ENCODE results near the gene CDADC1.
"Not testable (repeated sequence)": the region's sequence is repeated elsewhere in the genome, so short reads cannot be mapped to it uniquely, and the experiment has no call there.

The CDADC1 gene

DNA sequence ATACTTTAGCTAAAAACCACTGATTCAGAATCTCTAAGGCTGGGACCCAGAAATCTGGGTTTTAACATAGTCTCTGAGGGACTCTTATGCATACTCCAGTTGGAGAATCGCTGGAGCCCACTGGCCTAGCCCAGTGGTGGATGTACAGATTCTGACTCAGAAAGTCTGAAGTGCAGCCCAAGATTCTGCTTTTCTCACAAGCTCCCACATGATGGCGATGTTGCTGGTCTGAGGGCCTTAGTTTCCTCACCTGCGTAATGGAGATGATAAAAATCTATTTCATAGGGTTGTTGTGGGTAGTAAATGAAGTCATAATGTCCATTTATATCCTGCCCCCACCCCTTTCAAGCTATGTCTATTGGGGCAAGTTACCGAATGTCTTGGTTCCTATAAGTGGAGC is 7.7 kb upstream of the CDADC1 start:
- DNase-seq = no peak

DNA sequence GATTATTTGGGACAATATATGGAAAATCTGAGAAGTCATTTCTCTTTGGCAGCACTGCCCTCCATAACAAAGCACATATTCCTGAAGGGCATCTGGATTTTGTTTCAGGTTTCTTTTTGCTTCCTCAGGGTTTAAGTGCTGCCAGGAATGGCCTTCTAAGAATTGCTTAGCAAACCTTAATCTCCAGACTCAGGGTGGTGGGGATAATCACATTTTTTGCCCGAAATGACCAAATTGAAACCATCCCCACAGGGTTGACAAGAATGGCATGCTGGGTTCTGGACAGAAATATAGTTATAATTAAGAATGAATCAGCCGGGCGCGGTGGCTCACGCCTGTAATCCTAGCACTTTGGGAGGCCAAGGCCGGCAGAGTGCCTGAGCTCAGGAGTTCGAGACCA is 6.4 kb upstream of the CDADC1 start:
- DNase-seq = no peak

DNA sequence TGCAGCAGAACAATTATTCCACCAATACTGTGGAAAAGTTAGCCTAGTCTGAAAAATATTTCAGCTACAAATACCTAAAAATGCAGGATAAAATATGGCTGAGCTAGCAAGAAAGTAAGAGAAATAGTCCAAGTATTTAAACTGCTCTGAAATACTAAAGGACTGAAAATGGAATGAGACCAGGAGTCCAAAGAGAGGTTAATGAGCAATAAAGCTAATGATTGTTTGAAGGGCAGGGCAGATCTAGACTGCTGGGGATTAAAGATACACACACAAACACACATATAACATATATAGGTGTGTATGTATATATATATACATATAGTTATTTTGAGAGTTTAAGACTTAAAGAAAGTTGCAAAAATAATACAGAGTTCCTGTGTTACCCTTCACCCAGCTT is 2.6 kb upstream of the CDADC1 start:
- no peak for DNase-seq

DNA sequence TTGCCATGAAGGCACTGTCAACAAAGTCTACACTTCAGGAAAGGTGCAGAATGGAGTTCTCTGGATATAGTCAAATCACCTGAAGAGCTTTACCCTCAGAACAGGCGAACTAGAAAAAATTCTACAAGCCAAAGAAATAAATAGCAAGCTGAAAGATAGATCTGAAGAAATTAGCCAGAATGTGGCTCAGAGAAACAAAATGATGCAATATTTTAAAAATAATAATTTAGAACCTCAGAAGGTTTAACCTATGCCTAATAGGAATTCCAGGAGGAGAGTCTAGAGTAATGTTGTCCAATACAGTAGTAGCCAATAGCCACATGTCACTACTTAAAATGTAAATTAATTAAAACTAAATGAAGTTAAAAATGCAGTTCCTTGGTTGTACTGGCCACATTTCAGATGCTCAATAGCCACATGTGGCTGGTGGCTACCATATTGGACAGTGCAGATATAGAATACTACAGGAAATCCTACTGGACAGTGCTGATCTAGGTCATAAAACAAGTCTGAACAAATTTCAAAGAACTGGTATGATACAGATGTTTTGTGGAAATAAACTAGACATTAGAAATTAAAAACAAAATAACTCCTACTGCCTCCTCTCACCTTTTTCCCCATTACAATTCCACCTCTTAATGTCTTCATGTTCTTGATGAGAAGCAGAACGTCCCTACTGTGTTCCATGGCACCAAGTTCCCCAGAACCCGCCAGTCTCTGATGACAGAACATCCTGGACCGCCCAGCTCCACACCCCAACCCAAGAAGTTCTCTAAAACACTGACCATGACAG is 679 bp upstream of the CDADC1 start:
- no peak for DNase-seq

DNA sequence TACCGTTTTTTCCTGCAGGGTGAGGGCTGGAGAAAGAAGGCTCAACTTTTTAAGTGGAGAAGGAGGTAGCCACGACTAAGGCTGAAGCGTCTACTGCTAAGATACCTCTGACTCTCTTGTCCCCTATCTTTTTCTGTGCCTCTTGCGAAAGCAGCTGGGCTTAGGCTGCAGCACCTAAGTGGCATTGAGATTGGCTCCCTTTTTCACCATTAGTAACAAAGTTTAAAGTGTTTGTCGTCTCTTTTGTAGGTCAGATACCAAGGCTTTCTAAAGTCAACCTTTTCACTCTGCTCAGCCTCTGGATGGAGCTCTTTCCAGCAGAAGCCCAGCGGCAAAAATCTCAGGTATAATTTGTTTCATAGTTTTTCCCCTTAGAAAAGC is 887 bp downstream of the CDADC1 start:
- DNase-seq = no peak

DNA sequence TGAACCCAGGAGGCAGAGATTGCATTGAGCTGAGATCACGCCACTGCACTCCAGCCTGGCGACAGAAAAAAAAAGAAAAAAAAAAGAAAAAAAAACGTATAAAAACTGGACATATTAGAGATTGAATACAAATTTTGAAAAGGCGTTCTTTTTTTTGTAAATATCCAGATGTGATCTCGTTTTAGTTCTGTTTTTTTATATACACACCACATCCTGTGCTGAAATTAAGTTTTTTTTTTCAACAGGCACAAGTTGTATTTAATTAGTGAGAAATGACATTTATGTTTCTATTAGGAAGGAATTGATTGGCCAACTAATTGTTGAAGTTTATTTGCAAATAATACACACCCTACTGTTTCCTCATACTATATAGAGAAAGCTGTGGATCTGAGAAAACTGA is 3.6 kb downstream of the CDADC1 start:
- DNase-seq = no peak

DNA sequence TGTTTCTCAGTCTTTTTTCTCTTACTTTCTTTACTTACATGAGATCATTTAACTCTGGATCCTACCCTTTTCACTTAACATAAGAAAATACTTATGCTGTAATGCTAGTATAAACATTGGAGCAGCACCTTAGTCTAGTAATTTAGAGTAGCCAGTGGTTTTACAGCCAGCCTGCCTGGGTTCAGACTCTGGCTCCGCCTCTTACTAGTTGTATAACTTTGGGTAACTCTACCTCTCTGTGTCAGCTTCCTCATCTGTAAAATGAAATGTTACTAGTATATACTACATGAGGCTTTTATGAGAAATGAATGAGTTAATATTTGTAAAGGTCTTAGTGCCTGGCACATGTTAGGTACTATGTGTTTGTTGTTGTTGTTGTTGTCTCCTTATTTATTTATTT is 5.6 kb downstream of the CDADC1 start:
- DNase-seq = no peak

DNA sequence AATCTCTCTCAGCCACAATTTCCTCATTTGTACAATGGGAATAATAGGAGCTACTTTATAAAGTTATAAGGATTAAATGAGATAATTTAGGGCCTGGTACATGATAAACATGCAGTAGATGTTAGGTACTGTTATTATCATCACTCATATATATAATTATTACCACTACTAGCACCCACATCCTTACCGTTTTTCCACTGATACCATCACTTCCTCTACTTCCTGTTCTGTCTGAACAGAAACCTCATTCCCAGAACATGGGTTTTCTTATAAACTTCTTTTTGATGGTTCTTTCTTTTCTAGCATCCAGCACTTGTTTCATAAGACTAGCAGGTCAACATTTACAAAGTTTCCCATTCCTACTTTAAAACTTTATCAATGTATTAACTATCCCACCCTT is 6.3 kb downstream of the CDADC1 start:
- no peak for DNase-seq

DNA sequence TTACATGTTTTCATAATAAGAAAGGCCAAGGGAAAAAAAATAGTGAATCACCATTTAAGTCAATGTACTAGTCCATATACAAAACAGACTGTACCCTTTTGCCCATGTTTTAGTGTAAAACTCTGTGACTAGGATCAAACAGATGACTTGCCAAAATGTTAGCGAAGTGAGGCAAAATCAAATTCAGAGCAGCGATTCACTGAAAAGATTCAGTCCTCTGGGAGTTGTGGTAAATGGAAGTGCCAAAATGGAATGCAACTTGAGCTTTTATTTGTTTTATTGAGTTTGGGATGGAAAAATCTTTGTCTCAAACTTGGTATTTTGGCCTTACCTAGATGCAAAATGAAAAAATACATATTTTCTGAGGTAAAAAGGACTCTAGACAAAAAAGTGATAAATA is 9.1 kb downstream of the CDADC1 start:
- no peak for DNase-seq

DNA sequence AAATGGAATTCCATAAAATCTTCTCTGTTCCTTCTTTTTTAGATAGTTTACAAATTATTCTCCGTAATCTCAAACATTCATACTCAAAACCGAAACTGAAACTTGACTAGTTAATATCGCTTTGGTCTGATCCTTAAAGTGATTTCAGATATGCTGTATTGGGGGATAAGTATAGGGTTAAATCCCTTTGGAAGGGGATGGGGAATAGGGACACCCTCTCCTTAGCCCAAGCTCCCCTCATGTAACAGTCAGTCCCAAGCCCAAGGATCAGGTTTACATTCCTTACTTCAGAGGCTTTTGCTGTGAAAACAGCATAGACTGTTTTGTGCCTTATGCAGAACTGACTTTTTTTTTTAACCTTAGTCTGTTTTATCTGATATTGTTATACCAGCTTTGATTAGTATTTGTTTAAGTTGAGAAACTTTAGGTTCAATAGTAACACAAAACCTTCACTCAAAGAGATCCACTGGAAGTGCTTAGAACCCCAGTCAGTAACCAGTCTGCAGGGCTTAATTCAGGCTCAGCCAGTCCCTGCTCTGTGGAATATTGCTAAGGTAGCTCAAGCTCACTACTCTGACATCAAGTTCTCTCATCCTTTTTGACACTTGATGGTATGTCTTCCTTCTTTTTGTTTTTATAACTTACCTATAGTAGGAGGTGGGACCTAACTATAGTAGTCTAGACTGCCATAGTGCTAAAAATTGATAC is 10.5 kb downstream of the CDADC1 start:
- DNase-seq = no peak

DNA sequence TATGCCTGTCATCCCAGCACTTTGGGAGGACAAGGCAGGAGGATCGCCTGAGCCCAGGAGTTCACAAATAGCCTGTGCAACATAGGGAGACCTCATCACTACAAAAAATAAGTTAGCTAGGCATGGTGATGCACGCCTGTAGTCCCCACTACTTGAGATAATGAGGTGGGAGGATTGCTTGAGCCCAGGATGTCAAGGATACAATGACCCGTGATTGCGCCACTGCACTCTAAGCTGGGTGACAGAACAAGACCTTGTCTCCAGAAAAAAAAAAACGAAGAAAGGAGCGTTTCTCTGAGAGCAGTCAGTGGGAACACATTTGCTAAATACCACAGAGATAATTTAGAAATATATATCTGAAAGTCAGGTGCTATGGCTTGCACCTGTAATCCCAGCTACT is 11.9 kb downstream of the CDADC1 start:
- DNase-seq = no peak

DNA sequence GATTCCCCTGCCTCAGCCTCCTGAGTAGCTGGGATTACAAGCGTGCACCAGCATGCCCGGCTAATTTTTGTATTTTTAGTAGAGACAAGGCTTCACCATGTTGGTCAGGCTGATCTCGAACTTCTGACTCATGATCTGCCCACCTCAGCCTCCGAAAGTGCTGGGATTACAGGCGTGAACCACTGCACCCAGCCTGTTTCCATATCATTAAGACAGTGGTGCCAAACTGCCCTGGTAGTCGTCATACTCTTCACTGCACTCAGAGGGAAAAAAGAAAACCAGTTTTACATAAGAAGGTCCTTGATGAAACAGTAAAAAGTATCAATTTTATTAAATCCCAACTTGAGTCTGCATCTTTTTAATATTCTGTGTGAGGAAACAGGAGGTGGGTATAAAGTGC is 14.9 kb downstream of the CDADC1 start:
- DNase-seq = no peak

DNA sequence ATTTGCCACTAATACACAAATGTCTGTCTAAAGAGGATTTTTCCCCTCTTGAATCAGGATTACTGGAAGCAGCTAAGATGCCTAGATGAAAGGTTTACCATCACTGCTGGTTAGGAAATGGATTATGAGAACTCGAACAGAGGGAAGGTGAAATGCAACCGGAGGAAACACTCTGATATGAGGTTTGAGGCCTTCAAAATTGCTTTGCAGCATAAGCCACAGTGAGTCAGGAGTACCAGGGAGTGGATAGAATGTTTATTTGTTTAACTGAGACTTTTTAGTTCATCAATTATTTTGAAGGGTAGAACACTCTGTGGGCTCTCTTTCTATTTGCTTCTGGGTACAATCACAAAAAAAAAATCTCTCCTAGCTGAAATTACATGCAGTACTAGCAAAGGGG is 18.1 kb downstream of the CDADC1 start:
- no peak for DNase-seq

DNA sequence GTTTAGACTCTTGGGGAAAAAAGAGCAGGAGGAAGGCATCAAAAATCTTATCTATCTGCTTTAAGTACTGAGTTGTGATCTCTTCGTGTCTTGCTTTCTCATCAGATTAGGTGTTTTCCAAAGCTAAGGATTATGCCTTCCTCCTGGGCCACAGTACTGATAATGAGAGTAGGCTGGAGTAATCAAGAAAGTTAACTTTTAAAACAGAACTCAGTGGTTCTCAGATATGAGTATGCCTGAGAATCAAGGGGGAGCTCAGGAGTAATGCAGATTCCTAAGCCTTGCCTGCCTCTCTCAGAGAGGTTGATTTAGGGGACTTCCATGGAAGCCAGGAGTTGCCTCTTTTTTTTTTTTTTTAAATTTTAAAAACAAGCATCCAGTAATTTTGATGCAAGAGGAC is 23.5 kb downstream of the CDADC1 start:
- DNase-seq = no peak

DNA sequence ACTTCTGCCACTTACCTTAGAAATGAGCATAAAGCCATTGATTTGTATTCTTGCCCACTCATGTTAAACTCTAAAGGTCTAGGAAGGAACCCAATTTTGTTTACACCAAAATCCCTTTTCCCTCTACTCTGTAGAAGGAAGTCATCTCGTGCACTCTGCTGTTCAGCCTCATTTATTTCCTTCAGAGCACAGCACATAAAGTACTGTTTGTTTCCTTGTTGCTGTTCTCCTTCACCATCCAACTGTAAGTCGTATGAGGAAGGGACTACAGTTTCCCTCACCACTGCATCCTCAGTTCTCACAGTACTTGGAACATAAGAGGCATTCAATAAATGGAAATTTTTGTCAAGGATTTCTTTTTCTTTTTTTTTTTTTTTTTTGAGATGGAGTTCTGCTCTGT is 24.6 kb downstream of the CDADC1 start:
- no peak for DNase-seq

DNA sequence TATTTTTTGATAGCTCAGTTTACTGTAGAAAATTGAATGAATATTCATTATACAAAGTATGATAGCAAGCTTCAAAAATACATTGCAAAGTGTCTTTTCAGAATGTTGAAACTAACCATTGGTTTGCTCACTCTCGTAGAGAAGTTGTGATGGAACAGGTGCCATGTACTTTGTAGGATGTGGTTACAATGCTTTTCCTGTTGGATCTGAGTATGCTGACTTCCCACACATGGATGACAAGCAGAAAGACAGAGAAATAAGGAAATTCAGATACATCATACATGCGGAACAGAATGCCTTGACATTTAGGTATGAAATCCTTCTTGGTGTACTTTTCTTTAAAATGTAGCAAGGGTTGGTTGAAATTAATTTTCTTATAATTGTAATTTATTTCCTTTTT is 30.5 kb downstream of the CDADC1 start:
- DNase-seq = no peak

DNA sequence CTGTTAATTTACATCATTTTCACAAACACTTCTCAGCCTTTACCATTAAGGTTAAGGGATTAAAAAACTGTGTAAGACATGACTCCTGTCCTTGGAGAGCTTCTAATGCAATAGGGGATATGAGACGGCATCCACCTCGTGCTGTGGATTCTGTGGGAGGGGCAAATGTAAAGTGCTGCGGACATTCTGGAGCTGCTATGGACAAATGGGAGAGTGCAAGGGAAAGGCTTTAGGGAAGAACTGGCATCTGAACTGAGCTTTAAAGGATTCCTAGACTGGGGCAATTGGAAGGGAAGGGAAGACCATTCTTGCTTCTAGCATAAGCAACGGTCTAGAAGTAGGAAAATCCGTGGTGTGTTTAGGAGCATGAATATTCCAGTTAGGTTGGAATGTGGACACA is 31.4 kb downstream of the CDADC1 start:
- DNase-seq = no peak

DNA sequence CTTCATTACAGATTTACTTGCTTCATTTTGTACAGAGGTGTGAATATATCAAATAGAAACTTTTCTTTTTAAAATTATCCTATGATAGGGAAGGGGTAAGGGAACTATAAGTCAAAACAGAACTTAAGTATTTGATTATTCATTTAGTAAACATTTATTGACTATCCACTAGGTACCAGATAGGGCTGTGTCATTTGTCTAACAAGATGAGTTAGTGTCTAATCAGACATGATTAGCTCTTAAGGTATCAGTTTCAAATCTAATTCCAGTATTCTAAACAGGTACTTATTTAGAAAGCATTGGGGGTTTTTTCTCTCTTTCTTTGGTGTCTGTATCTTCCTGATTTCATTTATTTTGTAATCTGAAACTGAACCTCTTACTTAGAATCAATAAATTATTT is 32.2 kb downstream of the CDADC1 start:
- DNase-seq = no peak

DNA sequence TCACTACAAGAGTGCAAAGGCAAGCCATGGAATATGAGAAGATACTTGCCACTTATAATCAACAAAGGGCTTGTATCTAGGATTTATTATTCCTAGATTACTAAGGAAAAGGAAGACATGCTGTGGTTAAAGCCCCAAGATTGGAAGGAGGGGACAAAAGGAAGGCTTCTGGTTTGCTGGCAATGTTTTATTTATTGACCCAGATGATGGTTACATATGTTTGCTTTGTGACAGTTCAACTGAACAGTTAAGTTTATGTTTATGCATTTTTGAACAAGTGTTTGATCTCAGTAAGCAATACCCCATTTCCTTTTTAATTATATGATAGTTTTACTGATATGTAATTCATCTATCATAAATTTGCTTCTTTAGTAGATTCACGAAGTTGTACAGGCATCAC is 40.3 kb downstream of the CDADC1 start:
- no peak for DNase-seq

DNA sequence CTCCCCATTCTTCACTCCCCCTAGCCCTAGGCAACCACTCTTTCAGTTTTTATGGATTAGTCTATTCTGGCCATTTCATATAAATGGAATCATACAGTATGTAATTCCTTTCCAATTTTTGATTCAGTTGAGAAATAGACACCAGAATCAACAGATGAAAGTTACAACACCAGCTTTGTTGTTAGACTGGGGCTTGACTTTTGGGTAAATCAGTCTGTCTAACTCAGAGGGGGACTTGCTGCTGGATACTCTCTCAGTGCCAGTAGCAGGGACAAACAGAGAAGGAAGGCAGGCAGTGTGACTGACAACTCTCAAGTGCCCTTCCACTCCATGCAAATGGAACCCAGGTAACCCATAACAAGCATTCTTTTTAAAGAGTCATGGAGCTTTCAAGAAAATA is 40.7 kb downstream of the CDADC1 start:
- no peak for DNase-seq

DNA sequence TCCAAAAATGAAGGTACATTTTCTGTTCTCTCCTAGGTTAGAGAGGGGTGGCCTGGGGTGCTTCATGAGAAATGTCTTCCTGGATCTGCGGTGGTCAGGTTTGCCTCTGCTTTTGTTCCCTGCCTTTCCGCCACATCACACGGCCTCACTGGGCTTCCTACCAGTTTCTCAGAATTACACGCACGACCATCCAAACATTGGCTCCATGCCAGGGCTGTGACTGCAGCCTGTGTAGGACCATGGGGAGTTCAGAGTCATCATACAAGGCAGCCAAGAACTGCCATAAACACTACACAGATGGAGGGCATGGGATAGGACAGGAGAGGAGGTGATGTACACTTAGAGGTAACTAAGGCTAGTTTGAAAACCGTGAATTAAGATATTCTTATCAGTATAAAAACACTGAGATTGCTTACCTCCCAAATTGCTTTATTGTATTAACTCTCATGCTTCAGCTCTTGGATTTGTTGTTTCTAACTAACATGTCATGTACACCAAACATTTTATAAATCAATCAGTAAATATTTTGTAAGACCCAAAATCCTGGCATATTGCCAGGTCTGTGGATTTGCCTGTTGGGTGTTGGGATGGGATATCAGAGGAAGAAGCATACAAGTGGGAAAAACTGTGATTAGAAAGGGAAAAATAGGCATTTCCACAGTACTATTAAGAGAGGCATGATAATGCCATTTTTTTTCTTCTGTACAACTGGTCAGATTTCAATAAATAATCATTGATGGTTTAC is 45.2 kb downstream of the CDADC1 start:
- DNase-seq = no peak

DNA sequence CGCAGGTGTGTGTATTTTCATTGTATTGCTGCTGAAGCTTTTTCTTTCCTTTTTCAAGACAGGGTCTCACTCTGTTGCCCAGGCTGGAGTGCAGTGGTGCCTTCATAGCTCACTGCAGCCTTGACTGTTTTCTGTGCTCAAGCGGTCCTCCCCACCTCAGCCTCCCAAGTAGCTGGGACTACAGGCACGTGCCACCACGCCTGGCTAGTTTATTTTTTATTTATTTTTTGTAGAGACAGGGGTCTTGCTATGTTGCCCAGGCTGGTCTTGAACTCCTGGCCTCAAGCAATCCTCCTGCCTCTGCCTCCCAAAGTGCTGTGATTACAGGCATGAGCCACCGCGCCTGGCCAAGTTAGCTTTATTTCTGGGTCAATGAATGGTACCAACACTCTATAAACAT is 47.0 kb downstream of the CDADC1 start:
- DNase-seq = not testable (repeated sequence)

DNA sequence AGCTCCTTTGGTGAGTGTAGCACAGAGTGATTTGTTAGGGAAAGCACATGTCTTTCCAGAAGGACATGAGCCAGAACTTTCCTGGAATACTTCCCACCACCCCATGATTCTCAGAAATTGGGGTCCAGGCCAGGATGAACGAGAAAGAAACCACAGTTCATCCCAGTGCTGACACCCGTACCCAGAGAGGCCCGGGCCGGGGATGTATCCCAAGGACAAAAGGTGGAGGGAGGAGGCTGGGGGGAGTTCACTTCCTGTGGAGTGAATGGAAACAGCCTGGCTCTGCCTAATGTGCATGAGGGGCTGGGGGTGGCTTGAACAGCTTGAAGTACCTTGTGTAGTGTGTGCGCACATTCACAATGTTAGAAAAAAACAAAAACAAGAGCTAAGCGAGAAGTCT is 47.5 kb downstream of the CDADC1 start:
- DNase-seq = no peak

DNA sequence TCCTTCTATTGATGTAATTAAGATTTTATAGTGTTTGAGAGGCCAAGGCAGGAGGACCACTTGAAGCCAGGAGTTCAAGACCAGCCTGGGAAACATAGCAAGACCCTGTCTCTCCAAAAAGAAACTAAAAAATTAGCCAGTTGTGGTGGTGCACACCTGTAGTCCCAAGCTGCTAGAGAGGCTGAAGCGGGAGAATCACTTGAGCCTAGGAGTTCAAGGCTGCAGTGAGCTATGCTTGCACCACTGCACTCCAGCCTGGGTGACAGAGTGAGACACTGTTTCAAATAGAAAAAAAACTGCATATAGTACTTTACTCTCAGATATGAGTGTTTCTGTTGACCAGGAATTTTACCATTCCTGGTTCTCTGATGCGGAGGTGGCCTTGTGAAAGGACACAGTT is 48.9 kb downstream of the CDADC1 start:
- no peak for DNase-seq
